Neural progenitor cell (in vitro differentiated cells): ENCODE results near the gene LIPC.

Source experiments
- EZH2 ChIP-seq: fragments of 200-600 bp; sonication (generic); IDR thresholded peaks from 2 replicates; pipeline ENCODE4 v1.6.1; 2017; ENCODE audit warnings: antibody characterized with exemption, mild to moderate bottlenecking, moderate library complexity
- TF ChIP-seq, protein P1 (sequence below): fragments of 200-600 bp; sonication (generic); IDR thresholded peaks from 2 replicates; pipeline ENCODE4 v1.5.1; 2017; ENCODE audit warnings: antibody characterized with exemption, mild to moderate bottlenecking

DNA sequence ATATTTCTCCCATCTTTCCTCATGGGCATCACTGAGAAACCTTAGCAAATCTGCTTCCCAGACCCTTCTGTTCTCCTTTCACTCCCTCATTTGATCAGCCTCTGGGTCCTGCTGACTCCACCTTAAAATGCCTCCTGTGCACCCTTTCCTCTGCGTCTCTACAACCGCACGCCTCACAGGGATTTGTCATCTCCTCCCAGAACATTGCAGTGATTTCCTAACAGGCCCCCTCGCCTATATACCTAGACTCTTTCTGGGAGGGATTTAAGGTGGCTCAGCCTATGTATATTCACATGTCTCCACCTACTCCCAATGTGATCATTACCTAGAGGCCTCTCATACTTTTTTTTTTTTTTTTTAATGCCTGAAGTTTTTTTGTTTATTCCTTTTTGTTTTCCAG, 69.2 kb downstream of the LIPC start:
- TF ChIP-seq, protein P1, sequence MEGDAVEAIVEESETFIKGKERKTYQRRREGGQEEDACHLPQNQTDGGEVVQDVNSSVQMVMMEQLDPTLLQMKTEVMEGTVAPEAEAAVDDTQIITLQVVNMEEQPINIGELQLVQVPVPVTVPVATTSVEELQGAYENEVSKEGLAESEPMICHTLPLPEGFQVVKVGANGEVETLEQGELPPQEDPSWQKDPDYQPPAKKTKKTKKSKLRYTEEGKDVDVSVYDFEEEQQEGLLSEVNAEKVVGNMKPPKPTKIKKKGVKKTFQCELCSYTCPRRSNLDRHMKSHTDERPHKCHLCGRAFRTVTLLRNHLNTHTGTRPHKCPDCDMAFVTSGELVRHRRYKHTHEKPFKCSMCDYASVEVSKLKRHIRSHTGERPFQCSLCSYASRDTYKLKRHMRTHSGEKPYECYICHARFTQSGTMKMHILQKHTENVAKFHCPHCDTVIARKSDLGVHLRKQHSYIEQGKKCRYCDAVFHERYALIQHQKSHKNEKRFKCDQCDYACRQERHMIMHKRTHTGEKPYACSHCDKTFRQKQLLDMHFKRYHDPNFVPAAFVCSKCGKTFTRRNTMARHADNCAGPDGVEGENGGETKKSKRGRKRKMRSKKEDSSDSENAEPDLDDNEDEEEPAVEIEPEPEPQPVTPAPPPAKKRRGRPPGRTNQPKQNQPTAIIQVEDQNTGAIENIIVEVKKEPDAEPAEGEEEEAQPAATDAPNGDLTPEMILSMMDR: no peak
- no peak for TF ChIP-seq EZH2
